HG03095 (cell line): ENCODE measurements around the gene ACTR5.

Experiments used
- ATAC-seq: cut with Tn5 transposase; IDR thresholded peaks from one replicate; pipeline ENCODE4 v1.9.1; 2021; ENCODE audit warnings: moderate library complexity; ENCODE audit not compliant: unreplicated experiment

Gene ACTR5

DNA sequence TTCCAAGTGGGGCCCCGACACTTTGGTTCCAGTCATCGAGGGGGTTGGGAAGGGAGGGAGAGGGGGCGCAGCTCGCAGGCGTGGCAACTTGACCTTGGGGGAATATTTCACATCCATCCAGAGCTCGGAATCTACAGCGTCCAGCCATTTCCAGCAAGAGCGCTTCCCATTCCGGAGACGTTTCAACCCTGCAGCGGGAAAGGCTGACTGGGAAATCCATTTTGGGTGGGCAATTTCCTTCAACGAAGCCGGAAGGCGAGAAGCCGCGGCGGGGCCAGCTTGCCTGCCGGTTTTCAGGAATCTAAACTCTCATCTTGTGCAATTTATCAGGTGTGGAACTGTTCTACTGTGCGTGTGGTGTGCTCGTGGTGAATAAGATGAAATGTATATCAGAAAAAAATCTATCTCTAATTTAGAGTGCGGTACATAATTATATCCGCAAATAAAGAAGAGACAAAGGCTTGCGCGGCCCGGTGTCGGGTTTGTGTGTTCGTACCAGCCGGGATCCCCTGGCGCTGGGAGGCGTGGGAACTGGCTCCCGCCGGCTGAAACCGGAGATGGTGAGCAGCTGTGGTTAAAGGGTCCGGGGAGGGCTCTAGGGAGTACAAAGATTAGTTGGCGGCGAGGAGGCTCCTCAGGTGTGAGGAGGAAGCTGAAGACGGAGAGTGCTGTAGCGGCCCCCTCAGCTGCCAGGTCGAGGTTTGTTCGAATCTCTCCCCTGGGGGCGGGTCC is 19.2 kb upstream of the ACTR5 start:
- no peak for ATAC-seq

DNA sequence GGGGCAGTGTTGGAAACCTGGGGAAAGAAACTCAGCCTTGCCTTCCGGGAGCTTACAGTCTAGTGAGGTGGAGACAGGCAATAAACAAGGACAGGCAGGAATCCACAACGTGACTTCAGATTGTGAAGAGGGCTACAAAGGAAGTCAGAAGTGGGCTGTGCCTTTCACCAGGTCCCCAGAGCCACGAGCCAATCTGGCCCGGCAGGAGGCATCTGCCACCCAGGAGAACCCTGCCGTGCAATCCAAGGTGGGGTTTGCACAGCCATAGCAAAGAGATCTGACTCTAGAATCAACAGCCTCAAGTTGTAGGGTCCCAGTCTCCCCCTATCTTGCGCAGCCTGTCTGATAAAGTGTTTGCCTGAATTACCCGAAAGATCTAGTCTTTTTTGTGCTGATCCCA is 18.5 kb upstream of the ACTR5 start:
- no peak for ATAC-seq

DNA sequence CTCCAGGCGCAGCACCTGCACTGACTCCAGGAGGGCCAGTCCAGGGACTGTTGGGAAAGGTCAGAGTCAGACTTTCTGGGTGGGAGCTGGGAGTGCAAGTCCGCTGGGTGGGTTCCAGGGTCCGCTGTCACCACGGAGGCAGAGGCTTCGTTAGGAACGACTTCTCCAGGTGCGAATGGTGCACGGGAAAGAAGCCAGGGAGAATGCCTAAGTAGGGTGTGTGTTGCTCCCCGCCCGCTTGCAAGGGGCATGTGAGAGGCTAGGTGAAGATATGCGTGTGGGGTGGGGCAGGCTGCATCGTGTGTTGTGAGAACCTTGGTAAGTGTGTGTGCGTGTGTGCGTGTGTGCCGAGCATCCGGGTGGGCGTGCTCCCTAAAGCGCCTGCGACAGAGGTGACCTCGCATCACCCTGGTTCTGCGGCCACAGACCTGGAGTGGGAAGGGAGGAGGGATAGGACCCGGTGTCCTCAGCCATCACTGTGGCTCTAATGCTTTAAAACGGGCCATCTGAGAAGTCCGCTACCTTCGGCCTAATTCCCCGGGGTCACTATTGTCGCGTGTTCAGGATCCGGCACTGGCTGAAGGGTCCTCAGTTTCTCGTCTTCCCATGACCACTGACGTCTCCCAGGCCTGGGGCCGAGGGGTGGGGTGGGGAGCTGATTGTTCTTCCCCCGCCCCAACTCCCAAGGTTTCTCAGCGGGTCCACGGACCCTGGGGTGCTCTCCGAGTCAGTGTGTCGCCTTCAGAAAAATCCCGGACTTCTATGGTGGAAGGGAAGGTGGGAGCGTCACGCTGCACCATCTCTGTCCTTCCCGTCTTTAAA is 17.9 kb upstream of the ACTR5 start:
- ATAC-seq: no peak

DNA sequence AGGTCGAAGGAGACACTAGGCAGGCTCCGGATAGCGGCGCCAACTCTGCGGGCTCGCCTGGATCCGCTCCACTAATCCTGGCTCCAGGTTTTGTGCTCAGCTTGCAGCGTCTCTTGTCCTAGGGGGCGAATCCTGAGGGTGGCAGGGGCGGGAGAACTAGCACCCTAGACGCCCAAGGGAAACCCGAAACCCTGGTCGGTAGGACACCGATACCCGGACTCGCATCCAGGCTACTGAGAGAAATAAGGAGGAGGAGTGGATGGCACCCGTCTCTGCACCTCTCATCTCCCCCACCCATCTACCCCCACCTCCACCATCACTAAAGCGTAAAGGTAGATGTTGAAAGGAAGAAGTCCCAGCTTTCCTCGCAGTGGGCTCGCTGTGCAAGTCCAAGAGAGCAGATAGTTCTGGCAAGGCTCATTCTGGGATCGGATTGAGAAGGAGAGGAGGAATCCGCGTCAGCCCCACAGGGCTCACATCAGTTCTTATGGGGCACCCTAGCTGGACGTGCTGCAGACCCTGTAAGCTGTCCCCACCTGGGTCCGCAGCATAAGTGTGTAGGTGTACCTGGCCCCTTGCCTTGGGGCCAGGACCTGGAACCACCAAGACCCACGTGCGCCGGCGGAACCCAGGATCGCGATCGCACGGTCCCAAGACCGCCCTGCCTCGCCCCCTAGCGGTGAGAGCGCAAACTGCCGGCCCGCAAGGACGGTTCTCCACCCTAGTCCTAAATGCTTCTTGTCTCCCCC is 17.1 kb upstream of the ACTR5 start:
- no peak for ATAC-seq

DNA sequence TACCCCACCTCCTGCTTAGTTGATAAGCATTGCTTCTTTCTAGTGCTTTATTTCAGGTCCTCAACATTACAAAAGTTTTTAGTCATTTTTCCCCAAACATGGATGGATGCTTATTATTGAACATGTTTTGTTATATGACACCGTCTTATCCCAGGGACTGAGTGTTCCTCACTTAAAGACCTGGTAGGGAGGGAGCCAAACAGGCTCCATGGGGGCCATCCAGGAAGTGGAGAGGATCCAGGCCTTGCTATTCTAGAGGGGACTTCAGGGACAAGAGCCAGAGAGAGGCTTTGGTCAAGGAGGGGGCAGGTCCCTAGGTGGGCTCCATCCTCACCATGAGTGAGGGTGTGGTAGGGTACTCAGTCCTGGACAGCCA is 16.5 kb upstream of the ACTR5 start:
- no peak for ATAC-seq

DNA sequence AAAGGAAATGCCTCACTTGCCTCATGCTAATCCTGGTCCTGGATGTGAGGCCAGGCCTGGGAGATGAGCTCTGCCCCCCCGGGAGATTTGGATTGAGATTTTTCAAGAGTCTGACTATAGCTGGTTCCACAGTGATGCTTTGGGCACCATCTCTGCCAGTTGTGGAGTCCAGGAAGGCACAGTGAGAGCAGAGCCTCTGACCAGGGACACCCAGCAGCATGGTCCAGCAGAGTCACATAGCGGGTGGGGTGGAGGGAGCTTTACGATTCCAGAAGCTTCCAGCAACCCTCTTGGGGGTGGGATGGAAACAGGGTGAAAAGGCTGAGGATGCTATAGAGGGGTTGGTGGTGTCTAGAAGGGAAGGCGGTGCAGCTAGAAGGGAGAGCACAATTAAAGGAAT is 15.3 kb upstream of the ACTR5 start:
- ATAC-seq: no peak

DNA sequence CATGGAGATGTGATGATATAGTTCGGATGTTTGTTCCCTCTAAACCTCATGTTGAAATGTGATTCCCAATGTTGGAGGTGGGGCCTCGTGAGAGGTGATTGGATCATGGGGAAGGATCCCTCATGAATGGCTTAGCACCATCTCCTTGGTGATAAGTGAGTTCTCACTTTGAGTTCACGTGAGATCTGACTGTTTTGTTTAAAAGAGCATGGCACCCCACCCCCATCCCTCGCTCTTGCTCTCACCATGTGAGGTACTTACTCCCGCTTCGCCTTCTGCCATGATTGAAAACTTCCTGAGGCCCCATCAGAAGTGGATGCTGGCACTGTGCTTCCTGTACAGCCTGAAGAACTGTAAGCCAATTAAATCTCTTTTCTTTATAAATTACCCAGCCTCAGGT is 13.1 kb upstream of the ACTR5 start:
- ATAC-seq: no peak

DNA sequence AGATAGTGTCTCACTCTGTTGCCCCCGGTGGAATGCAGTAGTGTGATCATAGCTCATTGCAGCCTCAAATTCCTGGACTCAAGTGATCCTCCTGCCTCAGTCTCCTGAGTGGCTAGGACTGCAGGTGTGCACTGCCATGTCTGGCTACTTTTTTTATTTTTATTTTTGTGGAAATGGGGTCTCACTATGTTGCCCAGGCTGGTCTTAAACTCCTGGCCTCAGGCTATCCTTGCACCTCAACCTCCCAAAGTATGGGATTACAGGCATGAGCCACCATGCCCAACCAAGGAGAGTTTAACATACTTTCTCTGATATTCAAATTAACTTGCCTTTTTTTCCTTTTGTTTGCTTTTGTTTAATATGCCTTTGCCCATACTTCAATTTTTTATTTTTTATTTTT is 10.4 kb upstream of the ACTR5 start:
- no peak for ATAC-seq

DNA sequence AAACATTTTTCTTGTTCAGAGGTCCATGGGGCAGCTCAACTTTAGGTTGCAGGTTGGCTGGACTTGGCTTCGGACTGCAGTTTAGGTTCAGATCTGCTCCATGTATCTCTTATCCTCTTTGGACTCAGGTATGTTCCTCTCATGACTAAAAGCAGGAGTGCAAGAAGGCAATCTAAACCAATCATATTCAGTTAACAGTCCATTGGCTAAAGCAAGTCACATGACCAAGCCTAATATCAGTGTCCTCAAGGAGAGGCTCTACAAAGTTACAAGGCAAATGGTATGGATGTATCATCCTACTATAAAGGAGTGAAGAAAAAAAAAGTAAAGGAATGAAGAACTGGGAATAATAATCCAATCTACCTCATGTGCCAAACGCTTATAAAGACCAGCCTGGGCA is 2.5 kb upstream of the ACTR5 start:
- no peak for ATAC-seq

DNA sequence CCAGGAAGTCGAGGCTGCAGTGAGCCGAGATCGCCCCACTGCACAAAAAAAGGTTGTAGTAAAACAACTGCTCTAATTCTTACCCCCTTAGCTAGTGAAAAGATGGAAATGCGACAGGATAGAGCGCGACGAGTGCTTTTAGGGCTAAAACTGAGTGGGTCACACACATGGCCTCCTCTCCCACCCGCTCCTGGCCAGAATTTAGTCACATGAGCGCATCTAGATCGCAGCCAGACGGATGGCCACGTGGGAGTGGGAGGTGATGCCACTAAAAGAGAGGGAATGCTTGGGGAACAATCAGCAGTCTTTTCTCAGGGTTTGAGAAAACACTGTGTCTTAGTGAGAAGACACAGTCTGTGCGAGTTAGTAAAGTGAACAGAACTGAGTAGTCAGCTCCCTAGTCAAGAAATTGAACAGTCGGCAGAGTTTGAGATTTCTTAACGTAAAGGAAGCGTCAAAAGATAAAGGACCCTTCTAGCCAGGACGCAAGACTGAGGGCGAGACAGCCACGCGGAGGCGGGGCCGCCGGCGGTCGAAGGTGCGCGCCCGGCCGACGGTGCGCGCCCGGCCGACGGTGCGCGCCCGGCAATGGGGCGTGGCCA is 664 bp upstream of the ACTR5 start:
- ATAC-seq: no peak

DNA sequence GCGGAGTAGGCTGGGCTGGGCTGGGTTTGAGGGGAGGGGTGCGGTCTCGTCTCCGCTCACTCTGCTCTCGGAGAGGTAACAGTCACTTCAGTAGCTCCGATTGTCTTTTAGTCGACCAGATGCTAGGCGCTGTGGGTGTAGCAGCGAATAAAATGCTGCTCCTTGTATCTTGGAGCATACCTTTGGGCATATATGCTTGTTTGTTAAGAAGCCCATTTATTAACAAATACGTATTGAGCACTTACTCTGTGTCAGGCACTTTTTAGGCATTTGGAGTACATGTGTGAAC is 545 bp downstream of the ACTR5 start:
- ATAC-seq: peak; percentile 30

DNA sequence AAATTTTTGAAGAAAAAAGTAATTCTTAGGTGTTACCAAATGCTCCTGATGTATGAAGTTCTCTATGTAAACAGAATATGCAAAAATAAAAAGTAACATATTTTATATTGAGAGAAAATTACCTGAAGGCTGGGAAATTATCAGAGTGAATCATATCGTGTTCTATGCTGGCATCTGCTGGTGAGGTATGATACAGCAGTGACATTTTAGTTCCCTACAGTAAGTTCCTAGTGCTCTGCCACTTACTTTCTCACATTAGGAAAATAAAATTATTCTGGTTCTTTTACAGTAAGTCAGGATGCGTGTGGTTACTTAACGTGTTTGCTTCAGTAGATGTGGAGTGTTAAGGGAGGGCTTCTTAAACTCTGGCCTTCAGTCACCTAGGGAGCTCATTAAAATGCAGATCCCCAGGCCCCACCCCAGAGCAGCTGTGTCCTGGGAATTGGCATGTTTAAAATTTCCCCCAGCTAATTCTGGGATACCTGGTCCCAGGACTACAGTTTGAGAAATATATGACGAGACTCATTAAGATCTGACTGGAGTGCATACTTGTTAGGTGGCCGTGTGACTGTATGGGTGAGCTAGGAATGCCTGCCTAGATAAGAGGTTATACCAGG is 3.2 kb downstream of the ACTR5 start:
- no peak for ATAC-seq

DNA sequence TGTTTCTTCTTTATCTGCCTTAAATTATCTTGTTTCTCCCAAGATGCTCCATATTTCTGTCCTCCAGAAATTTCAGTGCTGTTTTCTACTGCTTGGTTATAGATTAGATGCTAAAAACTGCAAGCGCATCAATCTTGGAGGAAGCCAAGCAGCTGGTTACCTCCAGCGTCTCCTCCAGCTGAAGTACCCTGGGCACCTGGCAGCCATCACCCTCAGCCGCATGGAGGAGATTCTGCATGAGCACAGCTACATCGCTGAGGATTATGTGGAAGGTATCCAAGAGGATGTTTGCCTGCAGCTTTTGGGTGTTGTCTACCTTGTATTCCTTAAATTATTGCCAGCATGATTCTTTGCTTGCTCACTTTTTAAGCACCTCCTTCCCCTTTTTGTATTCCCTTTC is 3.8 kb downstream of the ACTR5 start:
- ATAC-seq: no peak

DNA sequence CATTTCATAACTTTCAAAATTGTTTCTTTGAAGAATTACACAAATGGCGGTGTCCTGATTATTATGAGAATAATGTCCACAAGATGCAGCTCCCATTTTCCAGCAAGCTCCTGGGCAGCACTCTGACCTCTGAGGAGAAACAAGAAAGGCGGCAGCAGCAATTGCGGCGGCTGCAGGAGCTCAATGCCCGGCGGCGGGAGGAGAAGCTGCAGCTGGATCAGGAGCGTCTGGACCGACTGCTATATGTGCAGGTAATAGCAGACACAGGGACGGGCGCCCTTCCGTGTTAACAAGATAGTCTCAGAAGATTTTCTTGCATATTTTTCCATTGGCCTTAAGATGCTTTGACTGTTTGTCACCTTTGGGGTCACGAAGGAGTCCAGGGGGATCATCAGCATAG is 6.7 kb downstream of the ACTR5 start:
- ATAC-seq: no peak

DNA sequence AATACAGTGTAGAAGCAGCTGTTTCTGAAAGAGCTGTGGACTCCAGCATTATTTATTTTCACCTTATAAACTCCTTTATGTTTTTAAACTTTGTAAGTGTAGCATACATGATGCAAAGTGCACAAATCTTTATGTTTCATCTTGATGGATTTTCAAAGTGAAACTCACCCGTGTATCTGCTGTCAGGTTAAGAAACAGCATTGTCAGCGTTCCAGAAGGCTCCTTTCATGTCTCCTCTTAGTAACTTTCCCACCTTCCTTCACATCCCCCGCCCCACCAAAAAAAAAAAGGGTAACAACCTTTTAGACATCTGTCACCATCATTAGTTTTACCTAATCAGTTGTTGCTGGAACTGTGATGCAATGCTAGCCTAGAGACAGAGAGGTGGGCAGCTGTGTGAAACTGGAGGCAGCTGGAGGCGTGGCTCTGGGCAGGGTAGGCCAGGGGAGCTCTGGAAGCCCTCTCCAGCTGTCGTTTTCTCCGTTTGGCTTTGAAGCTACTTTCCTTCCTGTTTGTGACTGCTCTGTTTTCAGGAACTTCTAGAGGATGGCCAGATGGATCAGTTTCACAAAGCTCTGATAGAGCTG is 7.2 kb downstream of the ACTR5 start:
- no peak for ATAC-seq

DNA sequence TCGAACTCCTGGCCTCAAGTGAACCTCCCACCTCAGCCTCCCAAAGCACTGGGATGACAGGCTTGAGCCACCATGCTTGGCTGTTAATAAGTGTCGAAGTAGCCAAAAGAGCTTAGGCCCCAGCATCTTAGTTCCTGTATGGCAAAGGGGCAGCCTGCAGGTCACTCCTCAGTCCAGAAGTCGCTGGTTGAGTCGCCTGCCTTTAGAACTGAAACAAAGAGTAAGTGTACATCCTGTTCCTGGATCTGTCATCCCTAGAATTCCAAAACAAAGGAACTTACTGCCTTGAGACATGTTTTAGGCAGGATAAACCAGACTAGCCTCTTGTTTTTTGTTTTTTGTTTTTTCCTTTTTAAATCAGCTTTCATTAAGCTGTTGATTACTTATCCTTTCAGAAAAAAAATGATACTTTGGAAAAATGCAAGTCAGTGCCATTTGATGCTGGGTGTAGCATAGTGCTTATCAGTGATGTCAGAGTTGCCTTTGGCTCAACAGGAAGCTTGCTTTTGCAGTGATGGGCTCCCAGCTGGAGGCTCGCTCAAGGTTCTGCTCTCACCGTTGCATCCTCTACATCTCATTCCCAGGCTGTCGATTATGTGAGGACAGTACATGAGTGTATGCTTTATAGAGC is 9.0 kb downstream of the ACTR5 start:
- ATAC-seq: no peak

DNA sequence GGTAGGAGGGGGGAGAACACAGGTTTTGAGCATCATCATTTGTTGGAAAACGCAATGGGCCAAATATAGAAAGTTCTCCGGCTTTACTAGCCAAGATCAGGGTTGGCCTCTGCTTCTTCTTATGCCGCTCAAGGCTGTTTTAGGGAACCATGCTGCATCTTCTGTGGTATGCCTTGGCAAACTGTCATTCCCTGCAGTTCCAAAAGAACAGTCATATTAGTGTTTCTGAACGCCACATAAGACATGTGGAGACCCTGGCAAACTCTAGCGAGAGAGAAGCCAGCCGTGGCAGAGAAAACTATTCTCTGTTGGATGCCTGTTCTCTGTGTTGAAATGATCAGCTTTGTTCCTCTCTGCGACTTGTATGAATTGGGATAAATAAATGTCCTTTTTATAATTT is 10.8 kb downstream of the ACTR5 start:
- no peak for ATAC-seq

DNA sequence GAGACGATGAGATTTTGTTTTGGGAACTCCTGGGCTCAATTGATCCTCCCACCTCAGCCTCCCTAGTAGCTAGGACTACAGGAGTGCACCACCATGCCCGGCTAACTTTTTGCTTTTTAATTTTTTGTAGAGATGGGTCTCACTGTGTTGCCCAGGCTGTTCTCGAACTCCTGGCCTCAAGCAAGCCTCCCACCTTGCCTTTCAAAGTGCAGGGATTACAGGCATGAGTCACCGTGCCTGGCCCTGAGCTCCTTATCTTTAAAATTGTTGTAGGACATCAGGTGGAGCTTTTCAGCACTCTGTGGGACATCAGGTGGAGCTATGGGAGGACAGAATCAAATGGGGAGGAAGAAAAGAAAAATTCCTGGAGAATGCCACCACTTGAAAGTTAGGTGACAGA is 12.7 kb downstream of the ACTR5 start:
- no peak for ATAC-seq

DNA sequence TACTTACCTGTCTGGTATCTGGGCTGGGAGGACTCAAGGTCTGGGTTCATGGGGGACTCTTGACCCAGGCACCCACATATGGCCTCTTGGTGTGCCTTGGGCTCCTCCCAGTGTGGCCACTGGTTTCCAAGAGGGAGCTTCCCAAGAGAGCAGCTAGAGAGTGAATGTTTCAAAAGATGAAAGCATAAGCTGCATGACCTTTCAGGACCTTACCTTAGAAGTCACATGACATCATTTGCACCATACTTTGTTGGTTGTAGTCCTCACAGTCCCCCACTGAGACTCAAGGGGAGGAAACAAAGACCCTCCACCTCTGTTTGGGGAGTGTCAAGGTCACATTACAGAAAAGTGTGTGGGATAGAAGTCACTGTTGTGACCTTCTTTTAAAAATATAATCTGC is 13.9 kb downstream of the ACTR5 start:
- ATAC-seq: no peak

DNA sequence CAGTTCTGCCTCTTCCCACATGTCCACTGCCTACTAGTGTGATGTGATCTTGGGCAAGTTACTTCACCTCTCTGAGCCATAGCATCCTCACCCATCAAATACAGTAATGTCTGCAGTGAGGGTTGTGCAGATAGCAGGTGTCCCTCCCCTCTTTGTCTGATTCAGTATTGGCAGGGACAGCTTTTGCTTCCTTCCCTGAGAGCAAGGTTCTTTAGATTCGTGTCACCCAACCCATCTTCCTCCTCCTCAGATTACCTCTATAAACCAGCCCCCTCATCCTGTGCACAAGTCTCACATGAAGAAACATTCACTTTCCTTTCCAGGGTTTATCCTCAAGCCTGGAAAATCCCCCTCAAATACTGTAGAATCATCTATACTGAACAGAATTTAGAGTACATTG is 15.4 kb downstream of the ACTR5 start:
- ATAC-seq: no peak
